Loucy (cell line): ENCODE measurements around the gene MUC13.

Source experiments
- EZH2phosphoT487 ChIP-seq: fragments of 200-600 bp; IDR thresholded peaks from 2 replicates; pipeline ENCODE4 v1.6.1; 2018; ENCODE audit warnings: antibody characterized with exemption, mild to moderate bottlenecking, moderate library complexity, borderline replicate concordance
- TF ChIP-seq, protein P1 (sequence below): fragments of 200-600 bp; sonication (generic); conservative IDR thresholded peaks from 2 replicates; pipeline ENCODE4 v1.5.1; 2014; ENCODE audit warnings: mild to moderate bottlenecking, antibody characterized with exemption, low read length

DNA sequence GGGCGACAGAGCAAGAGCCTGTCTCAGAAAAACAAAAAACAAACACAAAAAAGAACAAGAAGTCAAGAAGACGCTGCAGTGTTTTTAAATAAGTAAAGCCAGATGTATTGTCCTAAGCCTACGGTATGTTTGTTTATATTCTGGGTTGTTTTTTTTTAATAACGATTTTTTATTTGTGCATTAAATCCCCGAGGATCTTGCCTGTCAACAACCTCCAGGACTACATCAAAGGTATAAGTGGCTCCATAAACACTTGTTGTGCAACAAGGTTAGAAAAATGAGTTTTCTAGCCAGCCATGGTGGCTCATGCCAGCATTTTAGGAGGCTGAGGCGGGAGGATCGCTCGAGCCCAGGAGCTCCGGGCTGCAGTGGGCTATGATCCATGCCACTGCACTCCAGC lies 73.5 kb downstream of the MUC13 start:
- TF ChIP-seq, protein P1, sequence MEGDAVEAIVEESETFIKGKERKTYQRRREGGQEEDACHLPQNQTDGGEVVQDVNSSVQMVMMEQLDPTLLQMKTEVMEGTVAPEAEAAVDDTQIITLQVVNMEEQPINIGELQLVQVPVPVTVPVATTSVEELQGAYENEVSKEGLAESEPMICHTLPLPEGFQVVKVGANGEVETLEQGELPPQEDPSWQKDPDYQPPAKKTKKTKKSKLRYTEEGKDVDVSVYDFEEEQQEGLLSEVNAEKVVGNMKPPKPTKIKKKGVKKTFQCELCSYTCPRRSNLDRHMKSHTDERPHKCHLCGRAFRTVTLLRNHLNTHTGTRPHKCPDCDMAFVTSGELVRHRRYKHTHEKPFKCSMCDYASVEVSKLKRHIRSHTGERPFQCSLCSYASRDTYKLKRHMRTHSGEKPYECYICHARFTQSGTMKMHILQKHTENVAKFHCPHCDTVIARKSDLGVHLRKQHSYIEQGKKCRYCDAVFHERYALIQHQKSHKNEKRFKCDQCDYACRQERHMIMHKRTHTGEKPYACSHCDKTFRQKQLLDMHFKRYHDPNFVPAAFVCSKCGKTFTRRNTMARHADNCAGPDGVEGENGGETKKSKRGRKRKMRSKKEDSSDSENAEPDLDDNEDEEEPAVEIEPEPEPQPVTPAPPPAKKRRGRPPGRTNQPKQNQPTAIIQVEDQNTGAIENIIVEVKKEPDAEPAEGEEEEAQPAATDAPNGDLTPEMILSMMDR = no peak
- TF ChIP-seq EZH2phosphoT487 = no peak
